GM12878 (cell line): Measurements from ENCODE around the gene ALG3. TPM values are rescaled to one million over a fixed set of nuclear protein-coding genes. Genes with fewer than 3 reads are reported as not detected.
A peak's percentile ranks its signal among the peaks of the same experiment; 100 is the strongest.

Source experiments
- CUX1 ChIP-seq: IDR thresholded peaks from 2 replicates; pipeline ENCODE4 v1.6.1; 2012; ENCODE audit warnings: improper control_type of control experiment, low read depth, low read length; ENCODE audit not compliant: insufficient replicate concordance
- microRNA counts: library from miRNA; unstranded; fragments of <30 nt; microRNA quantifications from one replicate; lab custom pipeline; 2016
- microRNA-seq: library from miRNA; unstranded; fragments of <30 nt; microRNA quantifications from one replicate; pipeline ENCODE4, GENCODE V29; 2018
- polyA plus RNA-seq, 11 experiments: library from polyadenylated mRNA; depleted of rRNA in 4 of 11; unstranded in 6 of 11; stranded (reverse) in 5 of 11; fragments of >200 nt; fragmentation: Nextera tagmentation in 4 of 11; fragmentation: Illumina TruSeq in 1 of 11; extraction: Ambion mirVana in 4 of 11; extraction: Trizol in 1 of 11; gene quantifications; 1 replicate in 1 of 11; 2 replicates in 10 of 11; pipeline versions ENCODE4 v1.2.1 to v1.2.3, GENCODE V29; 2011 to 2016; ENCODE audit warnings: inconsistent platforms in 2 of 11, missing spikeins in 2 of 11, low read depth in 1 of 11
- small RNA-seq: library from RNA; depleted of rRNA; stranded (forward); fragments of <200 nt; gene quantifications from one replicate; pipeline ENCODE3, GENCODE V24; 2014
- total RNA-seq, 4 experiments: library from RNA; depleted of rRNA in 3 of 4; stranded (reverse); fragments of >200 nt in 3 of 4; fragmentation: Illumina TruSeq in 1 of 4; extraction: Trizol in 1 of 4; gene quantifications; 2 replicates each; pipeline versions ENCODE4 v1.2.1 to v1.2.3, GENCODE V29; 2013 to 2021

ALG3 gene
- total and polyA plus RNA-seq, 10 of the 15 experiments (the other 5 are each of a cell fraction or from before 2014, with no cell fraction given) = 13.6 to 84.7 (median 39.4) TPM

- TF ChIP-seq CUX1 = no peak
- TF ChIP-seq, all 136 proteins: peak for 0
Observed at GRCh38 chr3:184192889-184193288, 55.9 kb downstream of the ALG3 start (continued).

MicroRNAs within 50 kb of the gene (microRNA counts, 767-probe panel; counts per million panel counts)
- microRNA hsa-miR-1224-3p (lab: Ali Mortazavi, UCI) (55.3 counts per million), microRNA hsa-miR-1224-5p (lab: Ali Mortazavi, UCI) (1,585 counts per million, percentile 60 among the panel's probes with 10 or more counts)

Small RNAs within 50 kb of the gene (microRNA-seq; reads per million reads assigned to microRNA genes)
- not detected for gene MIR1224

Small RNAs within 50 kb of the gene (small RNA-seq; reads per million reads assigned to genes)
- gene MIR1224 = not detected

Other genes starting within 250 kb of the ALG3 start
Only the 7 nearest of the 19 such genes appear.
- gene ABCF3, start 62.8 kb downstream of the ALG3 start, total RNA-seq (2014; rRNA removed) = 46.6 and 49.4 TPM in 2 replicates
- gene ABCF3, start 62.8 kb downstream of the ALG3 start, total RNA-seq (2014; rRNA removed; fragmentation: Illumina TruSeq; extraction: Trizol) = 25.7 and 25.8 TPM in 2 replicates
- 56.1 and 61.8 TPM in 2 replicates for gene ABCF3, start 62.8 kb downstream of the ALG3 start, total RNA-seq (2021)
- gene ABCF3, start 62.8 kb downstream of the ALG3 start, polyA plus RNA-seq (2011; rRNA removed) = 30.8 and 44.4 TPM in 2 replicates
- gene ABCF3, start 62.8 kb downstream of the ALG3 start, polyA plus RNA-seq (2014; fragmentation: Illumina TruSeq; extraction: Trizol) = 21.0 and 36.9 TPM in 2 replicates
- gene ABCF3, start 62.8 kb downstream of the ALG3 start, polyA plus RNA-seq (2014; fragmentation: Nextera tagmentation; extraction: Ambion mirVana) = 1 to 10 TPM; 6.1 to 8.1 TPM
- 70.6 and 81.7 TPM in 2 replicates for gene ABCF3, start 62.8 kb downstream of the ALG3 start, polyA plus RNA-seq (2014; rRNA removed)
- 10 to 100 TPM; 66.8 to 71.3 TPM for gene ABCF3, start 62.8 kb downstream of the ALG3 start, polyA plus RNA-seq (2016; fragmentation: Nextera tagmentation; extraction: Ambion mirVana)
- gene VWA5B2, start 19.4 kb downstream of the ALG3 start, total RNA-seq (2014; rRNA removed) = not detected in 2 replicates
- gene VWA5B2, start 19.4 kb downstream of the ALG3 start, total RNA-seq (2014; rRNA removed; fragmentation: Illumina TruSeq; extraction: Trizol) = not detected in 2 replicates
- not detected in 2 replicates for gene VWA5B2, start 19.4 kb downstream of the ALG3 start, total RNA-seq (2021)
- 0.03 TPM in 1 of 2 replicates, not detected in the other for gene VWA5B2, start 19.4 kb downstream of the ALG3 start, polyA plus RNA-seq (2011; rRNA removed)
- not detected in 2 replicates for gene VWA5B2, start 19.4 kb downstream of the ALG3 start, polyA plus RNA-seq (2014; fragmentation: Illumina TruSeq; extraction: Trizol)
- gene VWA5B2, start 19.4 kb downstream of the ALG3 start, polyA plus RNA-seq (2014; fragmentation: Nextera tagmentation; extraction: Ambion mirVana) = not detected
- not detected in 2 replicates for gene VWA5B2, start 19.4 kb downstream of the ALG3 start, polyA plus RNA-seq (2014; rRNA removed)
- gene VWA5B2, start 19.4 kb downstream of the ALG3 start, polyA plus RNA-seq (2016; fragmentation: Nextera tagmentation; extraction: Ambion mirVana) = under 1 TPM in 1 of 2 experiments, not detected in 1; 0.09 TPM
- 17.8 and 19.2 TPM in 2 replicates for gene EEF1AKMT4, start 710 bp upstream of the ALG3 start, total RNA-seq (2014; rRNA removed)
- 7.8 and 8.8 TPM in 2 replicates for gene EEF1AKMT4, start 710 bp upstream of the ALG3 start, total RNA-seq (2014; rRNA removed; fragmentation: Illumina TruSeq; extraction: Trizol)
- 10.2 and 11.9 TPM in 2 replicates for gene EEF1AKMT4, start 710 bp upstream of the ALG3 start, total RNA-seq (2021)
- 5.0 and 9.4 TPM in 2 replicates for gene EEF1AKMT4, start 710 bp upstream of the ALG3 start, polyA plus RNA-seq (2011; rRNA removed)
- gene EEF1AKMT4, start 710 bp upstream of the ALG3 start, polyA plus RNA-seq (2014; fragmentation: Illumina TruSeq; extraction: Trizol) = 3.3 and 7.5 TPM in 2 replicates
- gene EEF1AKMT4, start 710 bp upstream of the ALG3 start, polyA plus RNA-seq (2014; fragmentation: Nextera tagmentation; extraction: Ambion mirVana) = 10 to 100 TPM; 18.7 to 19.2 TPM
- 18.7 and 19.6 TPM in 2 replicates for gene EEF1AKMT4, start 710 bp upstream of the ALG3 start, polyA plus RNA-seq (2014; rRNA removed)
- gene EEF1AKMT4, start 710 bp upstream of the ALG3 start, polyA plus RNA-seq (2016; fragmentation: Nextera tagmentation; extraction: Ambion mirVana) = 10 to 100 TPM; 23.3 to 26.8 TPM
- gene CAMK2N2, start 12.6 kb upstream of the ALG3 start, total RNA-seq (2014; rRNA removed) = 0.56 and 0.76 TPM in 2 replicates
- gene CAMK2N2, start 12.6 kb upstream of the ALG3 start, total RNA-seq (2014; rRNA removed; fragmentation: Illumina TruSeq; extraction: Trizol) = 0.32 and 0.45 TPM in 2 replicates
- 1.4 and 1.9 TPM in 2 replicates for gene CAMK2N2, start 12.6 kb upstream of the ALG3 start, total RNA-seq (2021)
- gene CAMK2N2, start 12.6 kb upstream of the ALG3 start, polyA plus RNA-seq (2011; rRNA removed) = 0.16 TPM in 1 of 2 replicates, not detected in the other
- 0.17 and 0.90 TPM in 2 replicates for gene CAMK2N2, start 12.6 kb upstream of the ALG3 start, polyA plus RNA-seq (2014; fragmentation: Illumina TruSeq; extraction: Trizol)
- gene CAMK2N2, start 12.6 kb upstream of the ALG3 start, polyA plus RNA-seq (2014; fragmentation: Nextera tagmentation; extraction: Ambion mirVana) = under 1 TPM; 0.06 to 0.24 TPM
- gene CAMK2N2, start 12.6 kb upstream of the ALG3 start, polyA plus RNA-seq (2014; rRNA removed) = 0.88 and 1.1 TPM in 2 replicates
- under 1 TPM in 1 of 2 experiments, not detected in 1; 0.11 TPM for gene CAMK2N2, start 12.6 kb upstream of the ALG3 start, polyA plus RNA-seq (2016; fragmentation: Nextera tagmentation; extraction: Ambion mirVana)
- not detected in 2 replicates for gene ECE2, start 27.1 kb upstream of the ALG3 start, total RNA-seq (2014; rRNA removed)
- not detected in 2 replicates for gene ECE2, start 27.1 kb upstream of the ALG3 start, total RNA-seq (2014; rRNA removed; fragmentation: Illumina TruSeq; extraction: Trizol)
- gene ECE2, start 27.1 kb upstream of the ALG3 start, total RNA-seq (2021) = not detected in 2 replicates
- not detected in 2 replicates for gene ECE2, start 27.1 kb upstream of the ALG3 start, polyA plus RNA-seq (2011; rRNA removed)
- not detected in 2 replicates for gene ECE2, start 27.1 kb upstream of the ALG3 start, polyA plus RNA-seq (2014; fragmentation: Illumina TruSeq; extraction: Trizol)
- gene ECE2, start 27.1 kb upstream of the ALG3 start, polyA plus RNA-seq (2014; fragmentation: Nextera tagmentation; extraction: Ambion mirVana) = not detected
- not detected in 2 replicates for gene ECE2, start 27.1 kb upstream of the ALG3 start, polyA plus RNA-seq (2014; rRNA removed)
- gene ECE2, start 27.1 kb upstream of the ALG3 start, polyA plus RNA-seq (2016; fragmentation: Nextera tagmentation; extraction: Ambion mirVana) = not detected
- 247 and 268 TPM in 2 replicates for gene PSMD2, start 50.3 kb upstream of the ALG3 start, total RNA-seq (2014; rRNA removed)
- gene PSMD2, start 50.3 kb upstream of the ALG3 start, total RNA-seq (2014; rRNA removed; fragmentation: Illumina TruSeq; extraction: Trizol) = 167 and 176 TPM in 2 replicates
- 225 and 235 TPM in 2 replicates for gene PSMD2, start 50.3 kb upstream of the ALG3 start, total RNA-seq (2021)
- gene PSMD2, start 50.3 kb upstream of the ALG3 start, polyA plus RNA-seq (2011; rRNA removed) = 94.2 and 168 TPM in 2 replicates
- gene PSMD2, start 50.3 kb upstream of the ALG3 start, polyA plus RNA-seq (2014; fragmentation: Illumina TruSeq; extraction: Trizol) = 144 and 205 TPM in 2 replicates
- 100 to 1,000 TPM; 103 to 111 TPM for gene PSMD2, start 50.3 kb upstream of the ALG3 start, polyA plus RNA-seq (2014; fragmentation: Nextera tagmentation; extraction: Ambion mirVana)
- gene PSMD2, start 50.3 kb upstream of the ALG3 start, polyA plus RNA-seq (2014; rRNA removed) = 188 and 189 TPM in 2 replicates
- 100 to 1,000 TPM; 471 to 515 TPM for gene PSMD2, start 50.3 kb upstream of the ALG3 start, polyA plus RNA-seq (2016; fragmentation: Nextera tagmentation; extraction: Ambion mirVana)
- gene EIF4G1, start 65.6 kb upstream of the ALG3 start, total RNA-seq (2014; rRNA removed) = 228 and 252 TPM in 2 replicates
- 122 and 128 TPM in 2 replicates for gene EIF4G1, start 65.6 kb upstream of the ALG3 start, total RNA-seq (2014; rRNA removed; fragmentation: Illumina TruSeq; extraction: Trizol)
- 454 and 462 TPM in 2 replicates for gene EIF4G1, start 65.6 kb upstream of the ALG3 start, total RNA-seq (2021)
- gene EIF4G1, start 65.6 kb upstream of the ALG3 start, polyA plus RNA-seq (2011; rRNA removed) = 62.1 and 222 TPM in 2 replicates
- 153 and 254 TPM in 2 replicates for gene EIF4G1, start 65.6 kb upstream of the ALG3 start, polyA plus RNA-seq (2014; fragmentation: Illumina TruSeq; extraction: Trizol)
- gene EIF4G1, start 65.6 kb upstream of the ALG3 start, polyA plus RNA-seq (2014; fragmentation: Nextera tagmentation; extraction: Ambion mirVana) = 10 to 100 TPM in 1 of 2 experiments, 1 to 10 TPM in 1; 5.7 to 12.9 TPM
- gene EIF4G1, start 65.6 kb upstream of the ALG3 start, polyA plus RNA-seq (2014; rRNA removed) = 210 and 265 TPM in 2 replicates
- gene EIF4G1, start 65.6 kb upstream of the ALG3 start, polyA plus RNA-seq (2016; fragmentation: Nextera tagmentation; extraction: Ambion mirVana) = 100 to 1,000 TPM; 281 to 283 TPM